ENCODE data around the gene TLCD5.

GRCh38 chr11:120310870-120311269 lies 14.2 kb upstream of the TLCD5 start:
- TF ChIP-seq GRHL2 (CRISPR knock-in tag; IDR thresholded peaks at IDR 0.05; ENCODE audit: insufficient replicate concordance, severe bottlenecking) (no peak), ZBTB43 (CRISPR knock-in tag; IDR thresholded peaks at IDR 0.05) (no peak), CTCF (IDR thresholded peaks at IDR 0.05) (no peak), CBFB (CRISPR knock-in tag; IDR thresholded peaks at IDR 0.05; ENCODE audit: low read depth) (no peak), FOXK1 (CRISPR knock-in tag; IDR thresholded peaks at IDR 0.05) (no peak), ZNF121 (CRISPR knock-in tag; IDR thresholded peaks at IDR 0.05) (no peak), CREB1 (CRISPR knock-in tag; IDR thresholded peaks at IDR 0.05) (no peak), MAX (CRISPR knock-in tag; IDR thresholded peaks at IDR 0.05) (no peak), E2F1 (CRISPR knock-in tag; IDR thresholded peaks at IDR 0.05) (no peak), SP1 (CRISPR knock-in tag; conservative IDR thresholded peaks at IDR 0.05) (no peak)

All from WTC11 (cell line).